CD14-positive monocyte (primary cell): ENCODE measurements around the gene WLS. TPM values are rescaled to one million over a fixed set of nuclear protein-coding genes. Genes with fewer than 3 reads are reported as not detected.

Experiments used
- DNase-seq, 3 donors: peaks; one replicate each; pipeline ENCODE4 v3.0.0-alpha.2; 2011 to 2022
- H2AFZ ChIP-seq: 2 replicates; pipeline ENCODE4 v1.6.0; 2012; ENCODE audit warnings: mild to moderate bottlenecking, low read depth, low read length, inconsistent platforms; ENCODE audit not compliant: insufficient read depth, poor library complexity, severe bottlenecking
- H3K27ac ChIP-seq, 2 donors: 1 replicate in 1 of 2; 2 replicates in 1 of 2; pipeline ENCODE4 v1.5.1; 2012 to 2013; ENCODE audit warnings: low read length in 2 of 2, control low read depth in 1 of 2, inconsistent platforms in 1 of 2, low read depth in 1 of 2, mild to moderate bottlenecking in 1 of 2
- H3K27me3 ChIP-seq, 2 donors: one replicate each; pipeline versions ENCODE4 v1.6.0 to v1.6.1; 2011 to 2013; ENCODE audit warnings: low read length in 2 of 2; ENCODE audit not compliant: control insufficient read depth in 2 of 2, insufficient read depth in 2 of 2
- H3K36me3 ChIP-seq, 2 donors: replicated peaks in 1 of 2; 1 replicate in 1 of 2; 2 replicates in 1 of 2; pipeline versions ENCODE4 v1.5.1 to v1.6.1; 2012 to 2013; ENCODE audit warnings: low read length in 2 of 2, control low read depth in 1 of 2, inconsistent platforms in 1 of 2, mild to moderate bottlenecking in 1 of 2; ENCODE audit not compliant: insufficient read depth in 2 of 2, control insufficient read depth in 1 of 2
- H3K4me1 ChIP-seq, 2 donors: 1 replicate in 1 of 2; 2 replicates in 1 of 2; pipeline versions ENCODE4 v1.5.1 to v1.6.1; 2012 to 2013; ENCODE audit warnings: low read length in 2 of 2, control low read depth in 1 of 2, inconsistent platforms in 1 of 2, mild to moderate bottlenecking in 1 of 2, moderate library complexity in 1 of 2; ENCODE audit not compliant: insufficient read depth in 2 of 2, control insufficient read depth in 1 of 2
- H3K4me2 ChIP-seq: replicated peaks from 2 replicates; pipeline ENCODE3; 2012; ENCODE audit warnings: low read length, moderate library complexity, mild to moderate bottlenecking; ENCODE audit not compliant: poor library complexity, severe bottlenecking; ENCODE audit errors: extremely low read depth
- H3K4me3 ChIP-seq, 3 experiments: fragments of 200-600 bp in 1 of 3; sonication (generic) in 1 of 3; replicated peaks in 1 of 3; 1 replicate in 2 of 3; 2 replicates in 1 of 3; pipeline ENCODE4 v1.5.1; 2011 to 2013; ENCODE audit warnings: low read length in 3 of 3, mild to moderate bottlenecking in 3 of 3, control low read depth in 2 of 3, low read depth in 2 of 3, inconsistent platforms in 1 of 3, moderate library complexity in 1 of 3
- H3K79me2 ChIP-seq: 2 replicates; pipeline ENCODE4 v1.6.0; 2012; ENCODE audit warnings: mild to moderate bottlenecking, control low read depth, inconsistent platforms, low read length, moderate library complexity; ENCODE audit not compliant: insufficient read depth
- H3K9ac ChIP-seq: 2 replicates; pipeline ENCODE4 v1.6.0; 2017; ENCODE audit warnings: low read length, mild to moderate bottlenecking; ENCODE audit not compliant: insufficient read depth, poor library complexity, severe bottlenecking
- H3K9me3 ChIP-seq, 2 donors: replicated peaks in 1 of 2; 1 replicate in 1 of 2; 2 replicates in 1 of 2; pipeline versions ENCODE4 v1.5.1 to v1.6.1; 2012 to 2013; ENCODE audit warnings: low read length in 2 of 2, control low read depth in 1 of 2; ENCODE audit not compliant: control insufficient read depth in 1 of 2, insufficient read depth in 1 of 2
- H4K20me1 ChIP-seq: 2 replicates; pipeline ENCODE4 v1.6.0; 2012; ENCODE audit warnings: mild to moderate bottlenecking, low read length, control low read depth, moderate library complexity; ENCODE audit not compliant: insufficient read depth
- H3K27ac Mint-ChIP-seq, 7 donors: one replicate each; pipeline ENCODE4 v1.8.0; 2020; ENCODE audit warnings: mild to moderate bottlenecking in 7 of 7, mixed read lengths in 7 of 7, moderate library complexity in 6 of 7, inconsistent platforms in 2 of 7
- H3K27me3 Mint-ChIP-seq, 3 donors: one replicate each; pipeline ENCODE4 v1.8.0; 2021 to 2022; ENCODE audit warnings: low read depth in 3 of 3, mild to moderate bottlenecking in 3 of 3, mixed read lengths in 3 of 3, moderate library complexity in 3 of 3, inconsistent platforms in 1 of 3
- H3K36me3 Mint-ChIP-seq, 2 donors: one replicate each; pipeline ENCODE4 v1.8.0; 2020; ENCODE audit warnings: mixed read lengths in 2 of 2, inconsistent platforms in 1 of 2, mild to moderate bottlenecking in 1 of 2
- H3K4me1 Mint-ChIP-seq: one replicate; pipeline ENCODE4 v1.8.0; 2020; ENCODE audit warnings: mild to moderate bottlenecking, mixed read lengths
- H3K4me3 Mint-ChIP-seq, 2 donors: one replicate each; pipeline ENCODE4 v1.8.0; 2020; ENCODE audit warnings: mild to moderate bottlenecking in 2 of 2, mixed read lengths in 2 of 2, moderate library complexity in 1 of 2
- H3K9me3 Mint-ChIP-seq, 7 donors: one replicate each; pipeline ENCODE4 v1.8.0; 2020 to 2022; ENCODE audit warnings: mixed read lengths in 7 of 7, mild to moderate bottlenecking in 6 of 7, moderate library complexity in 6 of 7, inconsistent platforms in 2 of 7
- WGBS: methylation state at CpG from one replicate; pipeline ENCODE4 v1.1.5; 2013; ENCODE audit warnings: missing lambda C conversion rate; ENCODE audit not compliant: insufficient coverage; 5-methylcytosine and 5-hydroxymethylcytosine counted together
- intact Hi-C, 2 donors: fragments of 100-400 bp; cut with micrococcal nuclease; formaldehyde crosslinking; loops; one replicate each; pipeline versions ENCODE4 v1.15.0 to v1.15.1; 2023
- polyA plus RNA-seq, 3 donors: library from polyadenylated mRNA; depleted of rRNA in 1 of 3; unstranded in 2 of 3; stranded (reverse) in 1 of 3; fragments of 300-500 nt in 2 of 3; fragments of >200 nt in 1 of 3; fragmentation: Illumina TruSeq in 2 of 3; gene quantifications; 1 replicate in 2 of 3; 2 replicates in 1 of 3; pipeline ENCODE4 v1.2.3, GENCODE V29; 2012 to 2021
- TF ChIP-seq, protein P1 (sequence below): fragments of 200-600 bp; IDR thresholded peaks from one replicate; pipeline ENCODE4 v1.8.0; 2022; ENCODE audit warnings: antibody characterized with exemption, mild to moderate bottlenecking

The WLS gene
- polyA plus RNA-seq, 3 donors = 29.8 to 46.3 (median 34.6) TPM

- Histone ChIP-seq H3K36me3 (peaks cover 52 to 70% of the 10 kb centered on the region in 2 donors), H2AFZ (no peak overlapping the region), H3K9ac (no peak overlapping the region), H4K20me1 (no peaks in the 10 kb centered on the region), H3K4me2 (no peak overlapping the region), H3K27me3 (no peaks in the 10 kb centered on the region), H3K4me3 (no peak overlapping the region), H3K9me3 (no peaks in the 10 kb centered on the region), H3K79me2 (no peaks in the 10 kb centered on the region), H3K27ac (no peak overlapping the region), H3K4me1 (no peaks in the 10 kb centered on the region)
- Mint-ChIP-seq H3K36me3 (peaks cover 55 to 63% of the 10 kb centered on the region in 2 donors), H3K4me1 (no peaks in the 10 kb centered on the region), H3K4me3 (no peak overlapping the region), H3K27me3 (peaks cover 0 to 9% (median 5%) of the 10 kb centered on the region in 3 donors), H3K27ac (no peak overlapping the region), H3K9me3 (peaks cover 0 to 2% (median 0%) of the 10 kb centered on the region in 7 donors)
- WGBS = 100% methylated on average over 1 of the region's 2 CpGs
- intact Hi-C loops = no loop called here
- DNase-seq = no peak
- TF ChIP-seq, protein P1, sequence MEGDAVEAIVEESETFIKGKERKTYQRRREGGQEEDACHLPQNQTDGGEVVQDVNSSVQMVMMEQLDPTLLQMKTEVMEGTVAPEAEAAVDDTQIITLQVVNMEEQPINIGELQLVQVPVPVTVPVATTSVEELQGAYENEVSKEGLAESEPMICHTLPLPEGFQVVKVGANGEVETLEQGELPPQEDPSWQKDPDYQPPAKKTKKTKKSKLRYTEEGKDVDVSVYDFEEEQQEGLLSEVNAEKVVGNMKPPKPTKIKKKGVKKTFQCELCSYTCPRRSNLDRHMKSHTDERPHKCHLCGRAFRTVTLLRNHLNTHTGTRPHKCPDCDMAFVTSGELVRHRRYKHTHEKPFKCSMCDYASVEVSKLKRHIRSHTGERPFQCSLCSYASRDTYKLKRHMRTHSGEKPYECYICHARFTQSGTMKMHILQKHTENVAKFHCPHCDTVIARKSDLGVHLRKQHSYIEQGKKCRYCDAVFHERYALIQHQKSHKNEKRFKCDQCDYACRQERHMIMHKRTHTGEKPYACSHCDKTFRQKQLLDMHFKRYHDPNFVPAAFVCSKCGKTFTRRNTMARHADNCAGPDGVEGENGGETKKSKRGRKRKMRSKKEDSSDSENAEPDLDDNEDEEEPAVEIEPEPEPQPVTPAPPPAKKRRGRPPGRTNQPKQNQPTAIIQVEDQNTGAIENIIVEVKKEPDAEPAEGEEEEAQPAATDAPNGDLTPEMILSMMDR = no peak
Observed at GRCh38 chr1:68157416-68157815, 74.9 kb downstream of the WLS start.

DNA sequence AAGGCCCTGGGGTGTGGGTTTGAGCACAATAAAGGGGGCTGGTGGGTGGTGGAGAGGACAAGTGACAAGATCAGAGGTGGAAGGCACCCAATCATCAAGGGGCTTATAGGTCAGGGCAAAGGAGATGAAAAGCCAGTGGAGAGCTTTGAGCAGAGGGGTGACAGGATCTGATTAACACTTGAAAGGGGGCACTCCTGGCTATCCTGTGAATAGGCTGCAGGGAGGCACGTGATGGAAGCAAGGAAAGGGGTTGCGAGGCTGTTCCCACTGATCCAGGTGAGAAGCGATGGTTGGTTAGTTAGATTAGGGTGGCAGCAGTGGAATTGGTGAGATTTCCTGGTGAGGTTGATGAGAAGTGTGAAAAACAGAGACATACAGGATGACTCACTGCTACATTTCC lies 80.6 kb downstream of the WLS start:
- intact Hi-C loops = no loop called here
- Histone ChIP-seq H3K4me1 (no peaks in the 10 kb centered on the region), H3K27me3 (no peaks in the 10 kb centered on the region), H2AFZ (no peak overlapping the region), H3K9me3 (no peaks in the 10 kb centered on the region), H3K4me2 (no peak overlapping the region), H3K79me2 (no peaks in the 10 kb centered on the region), H4K20me1 (no peaks in the 10 kb centered on the region), H3K9ac (no peak overlapping the region), H3K4me3 (no peak overlapping the region), H3K36me3 (peaks cover 82 to 97% of the 10 kb centered on the region in 2 donors), H3K27ac (no peak overlapping the region)
- Mint-ChIP-seq H3K4me1 (no peaks in the 10 kb centered on the region), H3K27me3 (peaks cover 2 to 7% (median 2%) of the 10 kb centered on the region in 3 donors), H3K27ac (no peak overlapping the region), H3K9me3 (no peaks in the 10 kb centered on the region), H3K4me3 (no peak overlapping the region), H3K36me3 (peaks cover 22 to 30% of the 10 kb centered on the region in 2 donors)
- 89% methylated on average over 3 of the region's 3 CpGs for WGBS
- DNase-seq = no peak
- TF ChIP-seq, protein P1 = no peak
